SK-N-SH (cell line): Measurements from ENCODE around the gene TIMD4. TPM values are rescaled to one million over a fixed set of nuclear protein-coding genes. Genes with fewer than 3 reads are reported as not detected.

Source experiments
- CTCF ChIA-PET: fragments of 300-600, 350-600 bp; formaldehyde crosslinking; extraction: SDS; loops from one replicate; lab custom pipeline; 2021; lab: Yijun Ruan, JAX
- POLR2A ChIA-PET: fragments of 350-600 bp; sonication (Branson Sonifier 250); formaldehyde crosslinking; extraction: SDS; loops from one replicate; lab custom pipeline; 2020; ENCODE audit warnings: antibody characterized with exemption, inconsistent platforms; lab: Yijun Ruan, JAX
- DNase-seq: peaks from one replicate; pipeline ENCODE4 v3.0.0; 2012
- H2AFZ ChIP-seq: fragments of 200-600 bp; sonication (generic); 2 replicates; pipeline ENCODE4 v1.8.1; 2016; ENCODE audit warnings: antibody characterized with exemption, mild to moderate bottlenecking, low read depth
- H3F3A ChIP-seq: fragments of 200-600 bp; sonication (generic); replicated peaks from 2 replicates; pipeline ENCODE3; 2016; ENCODE audit warnings: antibody characterized with exemption, mild to moderate bottlenecking; ENCODE audit not compliant: insufficient read depth
- H3K27ac ChIP-seq, 2 experiments: fragments of 200-500 bp in 1 of 2; fragments of 200-600 bp in 1 of 2; sonication (Bioruptor generic) in 1 of 2; sonication (generic), shearing (Covaris generic) in 1 of 2; 2 replicates each; pipeline versions ENCODE4 v1.5.1 to v1.6.1; 2014 to 2016; ENCODE audit warnings: low read depth in 2 of 2, inconsistent platforms in 1 of 2, low read length in 1 of 2, mild to moderate bottlenecking in 1 of 2, mixed read lengths in 1 of 2
- H3K27me3 ChIP-seq: fragments of 200-600 bp; sonication (generic), shearing (Covaris generic); 2 replicates; pipeline ENCODE4 v1.6.1; 2016; ENCODE audit warnings: mixed run types; ENCODE audit not compliant: insufficient read depth
- H3K36me3 ChIP-seq, 2 experiments: fragments of 200-500 bp in 1 of 2; fragments of 200-600 bp in 1 of 2; sonication (Bioruptor generic) in 1 of 2; sonication (generic) in 1 of 2; replicated peaks in 1 of 2; 2 replicates each; pipeline versions ENCODE3 to v1.5.1; 2014 to 2016; ENCODE audit warnings: low read length in 1 of 2, mild to moderate bottlenecking in 1 of 2; ENCODE audit not compliant: insufficient read depth in 2 of 2, control insufficient read depth in 1 of 2
- H3K4me1 ChIP-seq, 2 experiments: fragments of 200-500 bp in 1 of 2; fragments of 200-600 bp in 1 of 2; sonication (Bioruptor generic) in 1 of 2; sonication (generic), shearing (Covaris generic) in 1 of 2; 2 replicates each; pipeline versions ENCODE4 v1.5.1 to v1.6.1; 2014 to 2016; ENCODE audit warnings: low read depth in 1 of 2, low read length in 1 of 2, mixed run types in 1 of 2; ENCODE audit not compliant: insufficient read depth in 2 of 2, control insufficient read depth in 1 of 2
- H3K4me2 ChIP-seq: fragments of 200-600 bp; sonication (generic), shearing (Covaris generic); 2 replicates; pipeline ENCODE4 v1.6.1; 2017; ENCODE audit warnings: mixed run types
- H3K4me3 ChIP-seq, 2 experiments: fragments of 200-500 bp in 1 of 2; fragments of 200-600 bp in 1 of 2; sonication (Bioruptor generic) in 1 of 2; sonication (generic), shearing (Covaris generic) in 1 of 2; 2 replicates each; pipeline versions ENCODE4 v1.5.1 to v1.8.1; 2014 to 2016; ENCODE audit warnings: low read depth in 2 of 2, inconsistent platforms in 1 of 2, low read length in 1 of 2, mild to moderate bottlenecking in 1 of 2, mixed read lengths in 1 of 2, moderate library complexity in 1 of 2
- H3K79me2 ChIP-seq: fragments of 200-600 bp; sonication (generic); 2 replicates; pipeline ENCODE4 v1.8.1; 2017; ENCODE audit warnings: mild to moderate bottlenecking; ENCODE audit not compliant: insufficient read depth
- H3K9ac ChIP-seq: fragments of 200-600 bp; sonication (generic); 2 replicates; pipeline ENCODE4 v1.6.1; 2017; ENCODE audit warnings: mixed run types
- H3K9me2 ChIP-seq: fragments of 200-600 bp; sonication (generic); 2 replicates; pipeline ENCODE4 v1.6.1; 2017; ENCODE audit warnings: mixed run types
- H3K9me3 ChIP-seq: fragments of 200-600 bp; sonication (generic); 2 replicates; pipeline ENCODE4 v1.6.1; 2017; ENCODE audit warnings: mixed run types, mild to moderate bottlenecking, moderate library complexity
- H4K20me1 ChIP-seq: fragments of 200-600 bp; sonication (generic); 2 replicates; pipeline ENCODE4 v1.6.1; 2017; ENCODE audit warnings: mild to moderate bottlenecking, mixed run types; ENCODE audit not compliant: insufficient read depth
- EP300 ChIP-seq, 2 experiments: IDR thresholded peaks; 2 replicates each; pipeline versions ENCODE4 v1.4.0 to v1.6.1; 2012; ENCODE audit warnings: borderline replicate concordance in 1 of 2, low read depth in 1 of 2, low read length in 1 of 2
- FOXJ3 ChIP-seq: sonication (generic); formaldehyde crosslinking; IDR thresholded peaks from 2 replicates; pipeline ENCODE4 v1.5.1; 2020; ENCODE audit warnings: mild to moderate bottlenecking, missing genetic modification reagents
- JUND ChIP-seq: IDR thresholded peaks from 2 replicates; pipeline ENCODE4 v1.4.0; 2012
- MEF2A ChIP-seq: IDR thresholded peaks from 2 replicates; pipeline ENCODE4 v1.4.0; 2012; ENCODE audit warnings: low read depth, borderline replicate concordance
- MXI1 ChIP-seq: IDR thresholded peaks from 2 replicates; pipeline ENCODE4 v1.6.1; 2012; ENCODE audit warnings: mild to moderate bottlenecking, low read depth, low read length, improper control_type of control experiment
- NRF1 ChIP-seq: IDR thresholded peaks from 2 replicates; pipeline ENCODE4 v1.6.1; 2012; ENCODE audit warnings: low read depth, mild to moderate bottlenecking, low read length
- RAD21 ChIP-seq: IDR thresholded peaks from 2 replicates; pipeline ENCODE4 v1.6.1; 2012; ENCODE audit warnings: mild to moderate bottlenecking, low read length
- RXRA ChIP-seq: IDR thresholded peaks from 2 replicates; pipeline ENCODE4 v1.4.0; 2012; ENCODE audit warnings: low read depth, mild to moderate bottlenecking, borderline replicate concordance
- TCF12 ChIP-seq: IDR thresholded peaks from 2 replicates; pipeline ENCODE4 v1.4.0; 2012
- USF2 ChIP-seq: fragments of 150-350 bp; IDR thresholded peaks from 2 replicates; pipeline ENCODE4 v1.6.1; 2017; ENCODE audit warnings: antibody characterized with exemption, low read length, low read depth, borderline replicate concordance
- WGBS: methylation state at CpG from one replicate; pipeline ENCODE4 v1.1.6; 2017; ENCODE audit warnings: low lambda C conversion rate; 5-methylcytosine and 5-hydroxymethylcytosine counted together
- polyA plus RNA-seq, 3 experiments: library from polyadenylated mRNA; depleted of rRNA; stranded (reverse); fragments of >200 nt; gene quantifications; 2 replicates each; pipeline ENCODE4 v1.2.3, GENCODE V29; 2012
- TF ChIP-seq, protein P1 (sequence below): IDR thresholded peaks from 2 replicates; pipeline ENCODE4 v1.4.0; 2012; ENCODE audit warnings: low read depth
- TF ChIP-seq, protein P2 (sequence below): IDR thresholded peaks from 2 replicates; pipeline ENCODE4 v1.4.0; 2012; ENCODE audit warnings: low read depth, borderline replicate concordance

The TIMD4 gene
- polyA plus RNA-seq, 1 of the 3 experiments (the other 2 are of a cell fraction) = not detected

DNA sequence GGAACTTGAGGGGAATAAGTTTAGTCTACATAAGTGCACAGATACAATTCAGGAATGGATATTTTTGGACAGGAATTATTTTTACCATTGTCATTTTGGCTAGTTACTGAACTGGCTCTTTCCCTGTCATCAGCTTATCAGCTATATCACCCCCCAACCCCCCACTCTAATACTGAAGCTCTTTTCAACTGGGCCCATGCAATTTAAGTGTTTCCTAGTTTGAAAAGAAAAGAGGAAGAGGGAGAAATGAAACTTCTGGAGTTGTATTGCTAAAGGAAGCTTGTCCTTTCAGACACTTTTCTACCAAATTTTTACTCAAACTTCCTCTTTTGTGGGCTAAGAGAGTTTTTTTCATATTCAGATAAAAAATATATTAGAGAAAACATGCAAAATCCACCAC is 18.5 kb upstream of the TIMD4 start:
- Histone ChIP-seq H4K20me1 (no peaks in the 10 kb centered on the region), H3K36me3 (no peaks in the 10 kb centered on the region), H3K4me1 (no peaks in the 10 kb centered on the region), H3K4me2 (no peak overlapping the region), H3K9me2 (no peaks in the 10 kb centered on the region), H3K9ac (no peak overlapping the region), H3K79me2 (no peaks in the 10 kb centered on the region), H3K9me3 (no peaks in the 10 kb centered on the region), H3K27ac (no peak overlapping the region), H3F3A (no peaks in the 10 kb centered on the region), H3K27me3 (no peaks in the 10 kb centered on the region), H2AFZ (no peak overlapping the region), H3K4me3 (no peak overlapping the region)
- DNase-seq = no peak
- no peak for TF ChIP-seq MXI1
- TF ChIP-seq, protein P1, sequence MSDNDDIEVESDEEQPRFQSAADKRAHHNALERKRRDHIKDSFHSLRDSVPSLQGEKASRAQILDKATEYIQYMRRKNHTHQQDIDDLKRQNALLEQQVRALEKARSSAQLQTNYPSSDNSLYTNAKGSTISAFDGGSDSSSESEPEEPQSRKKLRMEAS = no peak
- TF ChIP-seq FOXJ3 (CRISPR knock-in tag) = no peak
- TF ChIP-seq JUND = no peak
- TF ChIP-seq, protein P2, sequence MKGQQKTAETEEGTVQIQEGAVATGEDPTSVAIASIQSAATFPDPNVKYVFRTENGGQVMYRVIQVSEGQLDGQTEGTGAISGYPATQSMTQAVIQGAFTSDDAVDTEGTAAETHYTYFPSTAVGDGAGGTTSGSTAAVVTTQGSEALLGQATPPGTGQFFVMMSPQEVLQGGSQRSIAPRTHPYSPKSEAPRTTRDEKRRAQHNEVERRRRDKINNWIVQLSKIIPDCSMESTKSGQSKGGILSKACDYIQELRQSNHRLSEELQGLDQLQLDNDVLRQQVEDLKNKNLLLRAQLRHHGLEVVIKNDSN = no peak
- no peak for TF ChIP-seq MEF2A
- no peak for TF ChIP-seq EP300 (IDR thresholded peaks at IDR 0.05; ENCODE audit: borderline replicate concordance in 1 of 2, low read depth in 1 of 2, low read length in 1 of 2)
- TF ChIP-seq TCF12 = no peak
- ChIA-PET CTCF (no interaction called here), POLR2A (no interaction called here)

DNA sequence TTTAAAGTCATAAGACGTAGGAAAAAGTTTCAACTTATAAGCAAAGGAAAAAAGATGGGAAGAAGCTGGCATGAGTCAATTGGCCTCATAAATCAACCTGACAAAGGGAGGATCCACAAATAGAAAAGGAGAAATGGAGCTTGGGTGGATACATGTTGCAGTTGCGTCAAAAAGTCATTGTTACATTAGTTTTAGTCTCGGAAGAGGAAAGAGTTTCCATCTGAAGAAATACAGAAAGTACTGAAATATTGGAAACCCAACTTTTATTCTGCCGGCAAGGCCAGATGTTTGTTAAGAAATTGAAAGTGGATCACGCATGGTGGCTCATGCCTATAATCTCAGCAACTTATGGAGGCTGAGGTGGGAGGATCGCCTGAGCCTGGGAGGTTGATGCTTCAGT is 11.3 kb upstream of the TIMD4 start:
- H4K20me1 ChIP-seq = no peaks in the 10 kb centered on the region
- H3K9ac ChIP-seq = no peak overlapping the region
- no peak overlapping the region for H3K27ac ChIP-seq
- CTCF ChIA-PET = no interaction called here
- no peak overlapping the region for H3K4me3 ChIP-seq
- H3K27me3 ChIP-seq = no peaks in the 10 kb centered on the region
- H3K9me2 ChIP-seq = no peaks in the 10 kb centered on the region
- no peaks in the 10 kb centered on the region for H3K79me2 ChIP-seq
- no peak overlapping the region for H3K4me2 ChIP-seq
- H3F3A ChIP-seq = no peaks in the 10 kb centered on the region
- TF ChIP-seq RXRA = no peak
- POLR2A ChIA-PET = no interaction called here
- 36% methylated on average over 6 of the region's 6 CpGs for WGBS
- H2AFZ ChIP-seq = no peak overlapping the region
- no peaks in the 10 kb centered on the region for H3K36me3 ChIP-seq
- H3K9me3 ChIP-seq = no peaks in the 10 kb centered on the region
- DNase-seq = no peak
- no peaks in the 10 kb centered on the region for H3K4me1 ChIP-seq

GRCh38 chr5:156971848-156972525 is 9.0 kb upstream of the TIMD4 start:
- ChIA-PET CTCF (no interaction called here), POLR2A (no interaction called here)
- no peaks in the 10 kb centered on the region for H3K79me2 ChIP-seq
- no peak overlapping the region for H3K4me3 ChIP-seq
- H3K36me3 ChIP-seq = no peaks in the 10 kb centered on the region
- H3K9me3 ChIP-seq = no peaks in the 10 kb centered on the region
- TF ChIP-seq NRF1 (no peak), RXRA (no peak), RAD21 (no peak), USF2 (no peak)
- no peak overlapping the region for H3K4me2 ChIP-seq
- no peaks in the 10 kb centered on the region for H3K9me2 ChIP-seq
- H2AFZ ChIP-seq = no peak overlapping the region
- no peaks in the 10 kb centered on the region for H3F3A ChIP-seq
- WGBS = 6% methylated on average over 3 of the region's 3 CpGs
- H3K4me1 ChIP-seq = no peaks in the 10 kb centered on the region
- H3K9ac ChIP-seq = no peak overlapping the region
- no peak for DNase-seq
- H4K20me1 ChIP-seq = no peaks in the 10 kb centered on the region
- no peaks in the 10 kb centered on the region for H3K27me3 ChIP-seq
- H3K27ac ChIP-seq = no peak overlapping the region
